ENCODE results near the gene TRAPPC4.
"Not testable (repeated sequence)": the region's sequence is repeated elsewhere in the genome, so short reads cannot be mapped to it uniquely, and the experiment has no call there.

Gene TRAPPC4

GRCh38 chr11:119026970-119027369 lies 8.4 kb downstream of the TRAPPC4 start:
- no peak overlapping the region for H3K27ac ChIP-seq (ENCODE audit: low read length)
- peaks cover 0 to 16% of the 10 kb centered on the region in 2 donors for H3K4me1 ChIP-seq (ENCODE audit: control insufficient read depth in 1 of 2, insufficient read depth in 2 of 2, low read length in 2 of 2)
- no peaks in the 10 kb centered on the region for H3K27me3 ChIP-seq (ENCODE audit: low read depth, low read length)
- H3K4me3 ChIP-seq (ENCODE audit: low read depth in 1 of 2, low read length in 2 of 2), result peak overlapping the region in 1 of 2 donors; percentile 4
- peaks cover 18 to 48% of the 10 kb centered on the region in 2 donors for H3K36me3 ChIP-seq (ENCODE audit: control insufficient read depth in 1 of 2, insufficient read depth in 2 of 2, low read length in 2 of 2)
- no peaks in the 10 kb centered on the region for H3K9me3 ChIP-seq (ENCODE audit: control insufficient read depth in 1 of 2, low read length in 2 of 2)

GRCh38 chr11:119027561-119028345 lies 9.2 kb downstream of the TRAPPC4 start:
- no peaks in the 10 kb centered on the region for H3K27me3 ChIP-seq (ENCODE audit: low read depth, low read length)
- peaks cover 18 to 40% of the 10 kb centered on the region in 2 donors for H3K36me3 ChIP-seq (ENCODE audit: control insufficient read depth in 1 of 2, insufficient read depth in 2 of 2, low read length in 2 of 2)
- H3K27ac ChIP-seq (ENCODE audit: low read length), result peak overlapping the region; percentile 3
- peak overlapping the region in 1 of 2 donors; percentile 76 for H3K4me3 ChIP-seq (ENCODE audit: low read depth in 1 of 2, low read length in 2 of 2)
- H3K4me1 ChIP-seq (ENCODE audit: control insufficient read depth in 1 of 2, insufficient read depth in 2 of 2, low read length in 2 of 2), result peaks cover 0 to 16% of the 10 kb centered on the region in 2 donors
- no peaks in the 10 kb centered on the region for H3K9me3 ChIP-seq (ENCODE audit: control insufficient read depth in 1 of 2, low read length in 2 of 2)

GRCh38 chr11:119028346-119029068 lies 9.9 kb downstream of the TRAPPC4 start:
- Histone ChIP-seq H3K4me1 (ENCODE audit: control insufficient read depth in 1 of 2, insufficient read depth in 2 of 2, low read length in 2 of 2) (peaks cover 0 to 16% of the 10 kb centered on the region in 2 donors), H3K4me3 (ENCODE audit: low read depth in 1 of 2, low read length in 2 of 2) (peak overlapping the region in 1 of 2 donors; percentile 76), H3K9me3 (ENCODE audit: control insufficient read depth in 1 of 2, low read length in 2 of 2) (no peaks in the 10 kb centered on the region), H3K36me3 (ENCODE audit: control insufficient read depth in 1 of 2, insufficient read depth in 2 of 2, low read length in 2 of 2) (peaks cover 14 to 35% of the 10 kb centered on the region in 2 donors), H3K27ac (ENCODE audit: low read length) (peak overlapping the region; percentile 62), H3K27me3 (ENCODE audit: low read depth, low read length) (no peaks in the 10 kb centered on the region)

GRCh38 chr11:119029069-119029339 lies 10.4 kb downstream of the TRAPPC4 start:
- no peaks in the 10 kb centered on the region for H3K27me3 ChIP-seq (ENCODE audit: low read depth, low read length)
- H3K9me3 ChIP-seq (ENCODE audit: control insufficient read depth in 1 of 2, low read length in 2 of 2), result no peaks in the 10 kb centered on the region
- peaks cover 9 to 31% of the 10 kb centered on the region in 2 donors for H3K36me3 ChIP-seq (ENCODE audit: control insufficient read depth in 1 of 2, insufficient read depth in 2 of 2, low read length in 2 of 2)
- H3K4me3 ChIP-seq (ENCODE audit: low read depth in 1 of 2, low read length in 2 of 2), result peak overlapping the region in 1 of 2 donors; percentile 76
- H3K4me1 ChIP-seq (ENCODE audit: control insufficient read depth in 1 of 2, insufficient read depth in 2 of 2, low read length in 2 of 2), result peaks cover 0 to 16% of the 10 kb centered on the region in 2 donors
- peak overlapping the region; percentile 62 for H3K27ac ChIP-seq (ENCODE audit: low read length)

GRCh38 chr11:119029340-119030028 lies 10.9 kb downstream of the TRAPPC4 start:
- H3K27ac ChIP-seq (ENCODE audit: low read length), result peak overlapping the region; percentile 62
- peaks cover 6 to 28% of the 10 kb centered on the region in 2 donors for H3K36me3 ChIP-seq (ENCODE audit: control insufficient read depth in 1 of 2, insufficient read depth in 2 of 2, low read length in 2 of 2)
- H3K4me1 ChIP-seq (ENCODE audit: control insufficient read depth in 1 of 2, insufficient read depth in 2 of 2, low read length in 2 of 2), result peaks cover 0 to 16% of the 10 kb centered on the region in 2 donors
- H3K4me3 ChIP-seq (ENCODE audit: low read depth in 1 of 2, low read length in 2 of 2), result peak overlapping the region; percentile 76 to 88
- H3K27me3 ChIP-seq (ENCODE audit: low read depth, low read length), result no peaks in the 10 kb centered on the region
- no peaks in the 10 kb centered on the region for H3K9me3 ChIP-seq (ENCODE audit: control insufficient read depth in 1 of 2, low read length in 2 of 2)

- no peaks in the 10 kb centered on the region for H3K27me3 ChIP-seq (ENCODE audit: low read depth, low read length)
- H3K9me3 ChIP-seq (ENCODE audit: control insufficient read depth in 1 of 2, low read length in 2 of 2), result no peaks in the 10 kb centered on the region
- H3K4me3 ChIP-seq (ENCODE audit: low read depth in 1 of 2, low read length in 2 of 2), result peak overlapping the region; percentile 76 to 88
- peaks cover 6 to 23% of the 10 kb centered on the region in 2 donors for H3K36me3 ChIP-seq (ENCODE audit: control insufficient read depth in 1 of 2, insufficient read depth in 2 of 2, low read length in 2 of 2)
- H3K27ac ChIP-seq (ENCODE audit: low read length), result peak overlapping the region; percentile 35
- peaks cover 0 to 12% of the 10 kb centered on the region in 2 donors for H3K4me1 ChIP-seq (ENCODE audit: control insufficient read depth in 1 of 2, insufficient read depth in 2 of 2, low read length in 2 of 2)
Observed at GRCh38 chr11:119030029-119030328, 11.4 kb downstream of the TRAPPC4 start.

GRCh38 chr11:119030329-119031047 lies 11.9 kb downstream of the TRAPPC4 start, which contains the start of gene SLC37A4:
Gene SLC37A4 (minus strand): TSS chr11:119030877.
- Histone ChIP-seq H3K4me1 (ENCODE audit: control insufficient read depth in 1 of 2, insufficient read depth in 2 of 2, low read length in 2 of 2) (peaks cover 0 to 11% of the 10 kb centered on the region in 2 donors), H3K36me3 (ENCODE audit: control insufficient read depth in 1 of 2, insufficient read depth in 2 of 2, low read length in 2 of 2) (peaks cover 3 to 18% of the 10 kb centered on the region in 2 donors), H3K27me3 (ENCODE audit: low read depth, low read length) (no peaks in the 10 kb centered on the region), H3K9me3 (ENCODE audit: control insufficient read depth in 1 of 2, low read length in 2 of 2) (no peaks in the 10 kb centered on the region), H3K4me3 (ENCODE audit: low read depth in 1 of 2, low read length in 2 of 2) (peak within 1 kb of the TSS; percentile 76 to 88), H3K27ac (ENCODE audit: low read length) (peak within 1 kb of the TSS; percentile 62)

GRCh38 chr11:119031912-119032280 lies 13.3 kb downstream of the TRAPPC4 start:
- Histone ChIP-seq H3K4me3 (ENCODE audit: low read depth in 1 of 2, low read length in 2 of 2) (no peak overlapping the region), H3K4me1 (ENCODE audit: control insufficient read depth in 1 of 2, insufficient read depth in 2 of 2, low read length in 2 of 2) (peaks cover 0 to 11% of the 10 kb centered on the region in 2 donors), H3K36me3 (ENCODE audit: control insufficient read depth in 1 of 2, insufficient read depth in 2 of 2, low read length in 2 of 2) (peaks cover 0 to 8% of the 10 kb centered on the region in 2 donors), H3K9me3 (ENCODE audit: control insufficient read depth in 1 of 2, low read length in 2 of 2) (no peaks in the 10 kb centered on the region), H3K27me3 (ENCODE audit: low read depth, low read length) (no peaks in the 10 kb centered on the region), H3K27ac (ENCODE audit: low read length) (no peak overlapping the region)

GRCh38 chr11:119033421-119033820 lies 14.9 kb downstream of the TRAPPC4 start:
- H3K4me1 ChIP-seq (ENCODE audit: control insufficient read depth in 1 of 2, insufficient read depth in 2 of 2, low read length in 2 of 2), result peaks cover 0 to 11% of the 10 kb centered on the region in 2 donors
- H3K36me3 ChIP-seq (ENCODE audit: control insufficient read depth in 1 of 2, insufficient read depth in 2 of 2, low read length in 2 of 2); H3K27ac ChIP-seq (ENCODE audit: low read length); H3K27me3 ChIP-seq (ENCODE audit: low read depth, low read length); H3K9me3 ChIP-seq (ENCODE audit: control insufficient read depth in 1 of 2, low read length in 2 of 2); H3K4me3 ChIP-seq (ENCODE audit: low read depth in 1 of 2, low read length in 2 of 2): not testable (repeated sequence)

GRCh38 chr11:119034813-119035212 lies 16.2 kb downstream of the TRAPPC4 start:
- Histone ChIP-seq H3K36me3 (ENCODE audit: control insufficient read depth in 1 of 2, insufficient read depth in 2 of 2, low read length in 2 of 2) (no peaks in the 10 kb centered on the region), H3K9me3 (ENCODE audit: control insufficient read depth in 1 of 2, low read length in 2 of 2) (no peaks in the 10 kb centered on the region), H3K27ac (ENCODE audit: low read length) (no peak overlapping the region), H3K27me3 (ENCODE audit: low read depth, low read length) (no peaks in the 10 kb centered on the region), H3K4me3 (ENCODE audit: low read depth in 1 of 2, low read length in 2 of 2) (no peak overlapping the region), H3K4me1 (ENCODE audit: control insufficient read depth in 1 of 2, insufficient read depth in 2 of 2, low read length in 2 of 2) (peaks cover 0 to 3% of the 10 kb centered on the region in 2 donors)

- H3K4me3 ChIP-seq (ENCODE audit: low read depth in 1 of 2, low read length in 2 of 2), result no peak overlapping the region
- no peak overlapping the region for H3K27ac ChIP-seq (ENCODE audit: low read length)
- H3K4me1 ChIP-seq (ENCODE audit: control insufficient read depth in 1 of 2, insufficient read depth in 2 of 2, low read length in 2 of 2), result no peaks in the 10 kb centered on the region
- H3K9me3 ChIP-seq (ENCODE audit: control insufficient read depth in 1 of 2, low read length in 2 of 2), result no peaks in the 10 kb centered on the region
- H3K36me3 ChIP-seq (ENCODE audit: control insufficient read depth in 1 of 2, insufficient read depth in 2 of 2, low read length in 2 of 2), result no peaks in the 10 kb centered on the region
- H3K27me3 ChIP-seq (ENCODE audit: low read depth, low read length), result no peaks in the 10 kb centered on the region
Observed at GRCh38 chr11:119038884-119039283, 20.3 kb downstream of the TRAPPC4 start.
